ENCODE data around the gene RBM27.
"Not testable (repeated sequence)": the region's sequence is repeated elsewhere in the genome, so short reads cannot be mapped to it uniquely, and the experiment has no call there.

Gene RBM27, protein sequence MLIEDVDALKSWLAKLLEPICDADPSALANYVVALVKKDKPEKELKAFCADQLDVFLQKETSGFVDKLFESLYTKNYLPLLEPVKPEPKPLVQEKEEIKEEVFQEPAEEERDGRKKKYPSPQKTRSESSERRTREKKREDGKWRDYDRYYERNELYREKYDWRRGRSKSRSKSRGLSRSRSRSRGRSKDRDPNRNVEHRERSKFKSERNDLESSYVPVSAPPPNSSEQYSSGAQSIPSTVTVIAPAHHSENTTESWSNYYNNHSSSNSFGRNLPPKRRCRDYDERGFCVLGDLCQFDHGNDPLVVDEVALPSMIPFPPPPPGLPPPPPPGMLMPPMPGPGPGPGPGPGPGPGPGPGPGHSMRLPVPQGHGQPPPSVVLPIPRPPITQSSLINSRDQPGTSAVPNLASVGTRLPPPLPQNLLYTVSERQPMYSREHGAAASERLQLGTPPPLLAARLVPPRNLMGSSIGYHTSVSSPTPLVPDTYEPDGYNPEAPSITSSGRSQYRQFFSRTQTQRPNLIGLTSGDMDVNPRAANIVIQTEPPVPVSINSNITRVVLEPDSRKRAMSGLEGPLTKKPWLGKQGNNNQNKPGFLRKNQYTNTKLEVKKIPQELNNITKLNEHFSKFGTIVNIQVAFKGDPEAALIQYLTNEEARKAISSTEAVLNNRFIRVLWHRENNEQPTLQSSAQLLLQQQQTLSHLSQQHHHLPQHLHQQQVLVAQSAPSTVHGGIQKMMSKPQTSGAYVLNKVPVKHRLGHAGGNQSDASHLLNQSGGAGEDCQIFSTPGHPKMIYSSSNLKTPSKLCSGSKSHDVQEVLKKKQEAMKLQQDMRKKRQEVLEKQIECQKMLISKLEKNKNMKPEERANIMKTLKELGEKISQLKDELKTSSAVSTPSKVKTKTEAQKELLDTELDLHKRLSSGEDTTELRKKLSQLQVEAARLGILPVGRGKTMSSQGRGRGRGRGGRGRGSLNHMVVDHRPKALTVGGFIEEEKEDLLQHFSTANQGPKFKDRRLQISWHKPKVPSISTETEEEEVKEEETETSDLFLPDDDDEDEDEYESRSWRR

GRCh38 chr5:146203011-146203871, at the start of gene RBM27:
RBM27 (plus strand) TSS chr5:146203605; CDS start chr5:146203766, 161 bp downstream.
- DNase-seq: peak; percentile 99

GRCh38 chr5:146158255-146158654, 45.1 kb upstream of the RBM27 start:
- no peak for DNase-seq

DNA sequence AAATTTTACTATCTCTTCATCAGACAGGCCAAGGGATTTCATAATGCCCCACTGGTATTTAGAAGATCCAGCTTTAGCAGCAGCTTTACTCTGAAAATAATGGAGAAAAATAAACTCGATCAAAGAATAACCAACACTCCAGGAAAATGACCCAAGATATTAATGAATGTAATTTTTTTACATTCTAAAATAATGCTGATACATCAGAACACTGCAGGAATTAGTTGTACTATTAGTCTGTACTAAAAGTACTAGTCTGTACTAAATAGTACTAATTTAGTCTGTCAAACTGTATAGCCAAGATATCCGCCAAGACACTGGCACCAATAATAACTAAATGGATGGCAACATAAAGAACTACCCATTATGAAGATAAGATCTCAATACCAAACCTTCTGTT, 39.0 kb upstream of the RBM27 start:
- DNase-seq: no peak

- DNase-seq: no peak
Measured at GRCh38 chr5:146165460-146165859, 37.9 kb upstream of the RBM27 start.

- DNase-seq: no peak
Measured at GRCh38 chr5:146165903-146166302, 37.5 kb upstream of the RBM27 start.

- DNase-seq: no peak
Measured at GRCh38 chr5:146169076-146169475, 34.3 kb upstream of the RBM27 start.

DNA sequence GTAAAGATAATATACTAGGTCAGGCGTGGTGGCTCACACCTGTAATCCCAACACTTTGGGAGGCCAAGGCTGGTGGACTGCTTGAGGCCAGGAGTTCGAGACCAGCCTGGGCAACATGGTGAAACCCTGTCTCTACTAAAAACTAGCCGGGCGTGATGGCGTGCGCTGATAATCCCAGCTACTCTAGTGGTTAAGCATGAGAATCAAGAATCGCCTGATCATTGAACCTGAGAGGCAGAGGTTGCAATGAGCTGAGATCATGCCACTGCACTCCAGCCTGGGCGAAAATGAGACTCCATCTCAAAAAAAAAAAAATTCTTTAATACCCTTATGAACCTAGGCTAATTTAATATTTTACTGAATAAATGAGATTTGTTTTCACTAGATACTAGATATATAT, 30.4 kb upstream of the RBM27 start:
- not testable (repeated sequence) for DNase-seq

DNA sequence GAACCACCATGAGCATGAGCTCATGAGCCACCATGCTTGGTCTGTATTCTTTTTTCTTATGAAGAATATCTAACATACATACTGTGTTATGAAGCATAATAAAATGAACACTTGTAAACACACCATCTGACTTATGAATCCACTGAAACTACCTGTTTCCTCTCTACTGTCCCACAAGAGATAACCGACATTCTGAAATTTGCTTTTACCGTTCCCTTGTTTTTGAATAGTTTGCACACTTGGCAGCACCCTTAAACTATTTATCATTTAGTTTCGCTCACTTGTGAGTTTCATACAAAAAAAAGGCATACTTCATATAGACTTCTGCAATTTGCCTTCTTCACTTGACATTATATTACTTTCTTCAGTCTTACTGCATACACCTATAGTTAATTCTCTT, 29.8 kb upstream of the RBM27 start:
- DNase-seq: peak; percentile 23

GRCh38 chr5:146176805-146177204, 26.6 kb upstream of the RBM27 start:
- no peak for DNase-seq

- DNase-seq: no peak
Measured at GRCh38 chr5:146179696-146180095, 23.7 kb upstream of the RBM27 start.

- not testable (repeated sequence) for DNase-seq
Measured at GRCh38 chr5:146183403-146183802, 20.0 kb upstream of the RBM27 start.

DNA sequence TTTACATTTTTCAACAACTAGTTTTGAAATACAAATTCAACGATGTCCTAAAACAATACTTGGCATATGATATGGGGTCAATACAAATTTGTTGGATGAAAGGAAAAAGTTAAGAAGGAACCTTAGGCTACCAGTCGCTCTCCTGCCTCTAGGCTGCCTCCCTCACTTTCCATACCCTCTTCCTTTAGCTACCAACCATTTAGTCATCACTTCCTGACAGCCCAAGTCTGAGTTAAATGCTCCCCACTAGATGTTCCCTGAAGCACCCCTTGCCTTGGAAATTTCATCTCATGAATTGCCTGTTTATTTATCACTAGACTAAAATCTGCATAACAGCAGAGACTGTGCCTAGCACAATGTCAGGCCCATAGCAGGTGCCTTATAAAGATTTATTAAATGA, 18.2 kb upstream of the RBM27 start:
- peak; percentile 21 for DNase-seq

GRCh38 chr5:146188358-146188757, 15.0 kb upstream of the RBM27 start:
- no peak for DNase-seq

GRCh38 chr5:146192571-146193043, 10.8 kb upstream of the RBM27 start:
- DNase-seq: no peak

DNA sequence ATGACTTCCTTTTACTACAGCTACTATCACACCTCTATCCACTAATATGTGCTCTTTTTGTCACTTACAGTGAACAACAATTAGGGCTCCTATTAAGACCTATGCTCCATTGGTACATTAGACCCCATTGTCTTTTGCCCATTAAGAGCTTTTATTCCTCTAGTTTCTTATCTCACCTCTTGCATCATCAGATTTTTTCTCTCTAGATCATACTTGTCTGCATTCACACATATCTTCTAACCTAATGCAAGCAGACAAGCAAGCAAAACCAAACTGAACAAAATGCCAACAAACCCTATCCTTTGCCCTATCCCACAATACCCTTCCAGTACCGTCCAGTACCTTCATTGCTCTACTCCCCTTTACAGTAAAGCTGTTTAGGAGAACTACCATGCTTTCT, 10.1 kb upstream of the RBM27 start:
- no peak for DNase-seq

GRCh38 chr5:146194997-146195396, 8.4 kb upstream of the RBM27 start:
- not testable (repeated sequence) for DNase-seq

GRCh38 chr5:146196459-146197048, 6.9 kb upstream of the RBM27 start:
- no peak for DNase-seq

- DNase-seq: no peak
Measured at GRCh38 chr5:146199176-146199815, 4.1 kb upstream of the RBM27 start.

- not testable (repeated sequence) for DNase-seq
Measured at GRCh38 chr5:146201795-146202194, 1.6 kb upstream of the RBM27 start.

GRCh38 chr5:146203872-146204192, 427 bp downstream of the RBM27 start:
- DNase-seq: no peak

GRCh38 chr5:146205499-146206202, 2.2 kb downstream of the RBM27 start:
- peak; percentile 32 for DNase-seq

Data from activated CD4-positive, alpha-beta T cell treated with anti-CD3 and anti-CD28 coated beads, Interleukin-2, amount 50 U/mL, for 16 hours (primary cell).